Bronchial epithelial cell (primary cell): ENCODE results near the gene CFTR. TPM values are rescaled to one million over a fixed set of nuclear protein-coding genes. Genes with fewer than 3 reads are reported as not detected.

Experiments
- DNase-seq: peaks from one replicate; pipeline ENCODE4 v3.0.0-alpha.2; 2010; ENCODE audit warnings: low read depth
- FAIRE-seq: peaks from 2 replicates; lab custom pipeline; 2011; peaks lifted over from hg19 to GRCh38; lab: Jason Lieb, UNC
- H3K27me3 ChIP-seq: 2 replicates; pipeline ENCODE4 v1.5.1; 2011; ENCODE audit warnings: low read length; ENCODE audit not compliant: control insufficient read depth, insufficient read depth
- H3K36me3 ChIP-seq: 2 replicates; pipeline ENCODE4 v1.5.1; 2011; ENCODE audit warnings: low read length; ENCODE audit not compliant: control insufficient read depth, insufficient read depth
- H3K4me3 ChIP-seq: 2 replicates; pipeline ENCODE4 v1.5.1; 2011; ENCODE audit warnings: mild to moderate bottlenecking, low read depth, low read length, control low read depth
- total RNA-seq: library from RNA; depleted of rRNA; stranded (reverse); fragments of >200 nt; gene quantifications from 2 replicates; pipeline ENCODE4 v1.2.1, GENCODE V29; 2014
- TF ChIP-seq, protein P1 (sequence below): IDR thresholded peaks from 2 replicates; pipeline ENCODE4 v1.5.1; 2011; ENCODE audit warnings: mild to moderate bottlenecking, moderate library complexity, low read length, control low read depth, inconsistent platforms; ENCODE audit not compliant: insufficient read depth, severe bottlenecking

The CFTR gene
- total RNA-seq, 1 donor from 2014 or later, result under 0.01 TPM

DNA sequence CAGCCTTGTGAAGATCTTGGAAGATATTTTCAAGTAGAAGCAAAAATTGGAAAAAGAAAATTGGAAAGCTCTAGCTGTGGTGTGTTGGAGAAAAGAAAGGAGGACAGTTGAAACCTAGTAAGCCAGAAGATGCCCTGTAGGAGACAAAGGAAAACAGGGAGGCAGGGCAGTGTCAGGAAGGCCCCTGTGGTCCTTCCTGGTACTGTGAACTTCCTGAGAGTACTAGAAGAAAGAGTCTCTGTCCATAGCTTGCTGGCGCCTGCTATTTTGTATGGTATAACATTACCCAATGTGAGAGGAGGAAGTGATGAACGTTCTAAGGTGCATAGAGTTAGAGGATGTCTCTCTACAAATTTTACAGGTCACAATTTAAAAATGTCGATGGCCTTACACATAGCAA is 210.3 kb downstream of the CFTR start:
- TF ChIP-seq, protein P1, sequence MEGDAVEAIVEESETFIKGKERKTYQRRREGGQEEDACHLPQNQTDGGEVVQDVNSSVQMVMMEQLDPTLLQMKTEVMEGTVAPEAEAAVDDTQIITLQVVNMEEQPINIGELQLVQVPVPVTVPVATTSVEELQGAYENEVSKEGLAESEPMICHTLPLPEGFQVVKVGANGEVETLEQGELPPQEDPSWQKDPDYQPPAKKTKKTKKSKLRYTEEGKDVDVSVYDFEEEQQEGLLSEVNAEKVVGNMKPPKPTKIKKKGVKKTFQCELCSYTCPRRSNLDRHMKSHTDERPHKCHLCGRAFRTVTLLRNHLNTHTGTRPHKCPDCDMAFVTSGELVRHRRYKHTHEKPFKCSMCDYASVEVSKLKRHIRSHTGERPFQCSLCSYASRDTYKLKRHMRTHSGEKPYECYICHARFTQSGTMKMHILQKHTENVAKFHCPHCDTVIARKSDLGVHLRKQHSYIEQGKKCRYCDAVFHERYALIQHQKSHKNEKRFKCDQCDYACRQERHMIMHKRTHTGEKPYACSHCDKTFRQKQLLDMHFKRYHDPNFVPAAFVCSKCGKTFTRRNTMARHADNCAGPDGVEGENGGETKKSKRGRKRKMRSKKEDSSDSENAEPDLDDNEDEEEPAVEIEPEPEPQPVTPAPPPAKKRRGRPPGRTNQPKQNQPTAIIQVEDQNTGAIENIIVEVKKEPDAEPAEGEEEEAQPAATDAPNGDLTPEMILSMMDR, result no peak
- FAIRE-seq, result no peak
- no peak for DNase-seq
- Histone ChIP-seq H3K27me3 (no peaks in the 10 kb centered on the region), H3K4me3 (no peak overlapping the region), H3K36me3 (no peaks in the 10 kb centered on the region)

DNA sequence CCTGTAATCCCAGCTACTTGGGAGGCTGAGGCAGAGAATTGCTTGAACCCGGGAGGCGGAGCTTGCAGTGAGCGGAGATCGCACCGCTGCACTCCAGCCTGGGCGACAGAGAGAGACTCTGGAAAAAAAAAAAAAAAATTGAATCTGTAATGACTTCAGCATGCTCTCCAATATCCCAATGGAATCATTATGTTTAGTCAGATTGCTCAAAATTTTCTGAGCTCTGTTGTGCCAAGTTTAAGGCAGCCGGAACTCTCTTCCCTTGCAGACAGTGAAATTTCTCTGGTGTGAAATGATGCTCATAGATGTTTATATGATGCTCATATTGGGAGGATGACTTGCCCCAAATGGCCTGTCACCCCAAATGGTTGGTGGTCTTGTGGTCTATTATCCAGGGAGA is 212.5 kb downstream of the CFTR start:
- DNase-seq (no peak), FAIRE-seq (no peak)
- H3K4me3 ChIP-seq, result no peak overlapping the region
- TF ChIP-seq, protein P1, result no peak
- no peaks in the 10 kb centered on the region for H3K36me3 ChIP-seq
- H3K27me3 ChIP-seq, result no peaks in the 10 kb centered on the region

DNA sequence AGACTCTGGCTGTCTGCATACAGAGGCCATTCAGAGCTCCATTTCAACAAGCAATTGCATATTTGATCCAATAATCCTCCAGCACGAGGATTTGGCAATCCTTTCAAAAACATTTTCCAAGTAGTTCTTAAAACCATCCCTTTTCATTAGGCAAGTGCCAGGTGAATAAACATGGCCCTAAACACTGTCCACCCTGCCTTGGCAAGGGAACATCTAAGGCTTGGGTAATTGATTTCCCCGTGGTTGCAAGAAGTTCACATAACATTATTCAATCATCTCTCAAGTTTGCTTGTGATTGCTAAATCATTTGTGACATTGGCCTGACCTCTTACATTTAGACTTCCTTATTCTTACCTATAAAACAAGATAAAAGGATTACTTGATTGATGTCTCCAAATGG is 218.2 kb downstream of the CFTR start:
- DNase-seq (no peak), FAIRE-seq (no peak)
- Histone ChIP-seq H3K27me3 (no peaks in the 10 kb centered on the region), H3K36me3 (no peaks in the 10 kb centered on the region), H3K4me3 (no peak overlapping the region)
- TF ChIP-seq, protein P1, result no peak

DNA sequence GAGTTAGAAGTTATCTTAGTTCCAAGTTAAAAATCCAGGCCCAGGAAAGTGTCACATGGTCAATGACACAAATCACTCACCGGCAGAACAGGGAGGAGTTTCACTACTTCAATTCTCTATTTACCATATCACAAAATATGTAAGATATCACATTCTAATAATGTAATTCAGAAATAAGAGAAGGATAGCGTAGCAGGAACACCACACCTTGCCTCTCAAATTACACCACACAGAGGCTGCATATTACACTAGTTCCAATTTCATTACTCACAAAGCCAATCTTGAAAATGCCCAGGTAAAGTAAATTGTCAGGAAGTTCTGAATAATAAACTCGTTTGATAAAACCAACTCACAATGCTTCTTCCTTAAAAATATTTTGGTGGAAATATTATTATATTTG is 224.2 kb downstream of the CFTR start:
- Histone ChIP-seq H3K27me3 (no peaks in the 10 kb centered on the region), H3K36me3 (no peaks in the 10 kb centered on the region), H3K4me3 (no peak overlapping the region)
- DNase-seq (peak; percentile 80), FAIRE-seq (no peak)
- TF ChIP-seq, protein P1, result no peak

DNA sequence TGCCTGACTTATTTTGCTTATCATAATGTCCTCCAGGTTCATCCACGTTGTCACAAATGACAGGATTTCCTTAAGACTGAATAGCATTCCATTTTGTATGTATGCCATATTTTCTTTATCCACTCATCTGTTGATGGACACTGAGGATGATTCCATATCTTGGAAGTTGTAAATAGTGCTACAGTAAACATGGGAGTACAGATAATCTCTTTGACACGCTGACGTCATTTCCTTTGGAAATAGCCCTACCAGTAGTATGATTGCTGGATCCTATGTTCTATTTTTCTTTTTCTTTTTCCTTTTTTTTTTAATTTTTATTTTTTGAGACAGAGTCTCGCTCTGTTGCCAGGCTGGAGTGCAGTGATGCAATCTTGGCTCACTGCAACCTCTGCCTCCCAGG is 225.8 kb downstream of the CFTR start:
- FAIRE-seq (no peak), DNase-seq (no peak)
- H3K36me3 ChIP-seq, result no peaks in the 10 kb centered on the region
- no peak overlapping the region for H3K4me3 ChIP-seq
- TF ChIP-seq, protein P1, result no peak
- H3K27me3 ChIP-seq, result no peaks in the 10 kb centered on the region

DNA sequence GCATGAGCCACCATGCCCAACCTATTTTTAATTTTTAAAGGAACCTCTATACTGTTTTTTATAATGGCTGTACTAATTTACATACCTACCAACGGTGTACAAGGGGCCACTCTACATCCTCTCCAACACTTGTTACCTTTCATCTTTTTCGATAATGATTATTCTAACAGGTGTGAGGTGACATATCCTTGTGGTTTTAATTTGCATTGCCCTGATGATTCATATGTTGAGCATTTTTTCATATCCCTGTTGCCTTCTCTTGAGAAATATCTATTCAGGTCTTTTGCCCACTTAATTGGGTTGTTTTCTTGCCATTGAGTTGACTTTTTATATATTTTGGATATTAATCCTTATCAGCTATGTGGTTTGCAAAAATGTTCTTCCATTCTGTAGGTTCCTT is 226.4 kb downstream of the CFTR start:
- FAIRE-seq, result no peak
- Histone ChIP-seq H3K36me3 (no peaks in the 10 kb centered on the region), H3K27me3 (no peaks in the 10 kb centered on the region), H3K4me3 (no peak overlapping the region)
- peak; percentile 76 for DNase-seq
- TF ChIP-seq, protein P1, result no peak
